Stimulated activated CD8-positive, alpha-beta memory T cell treated with anti-CD3 and anti-CD28 coated beads, Interleukin-7, amount 100 ng/mL, for 1 hour (primary cell): ENCODE data around the gene PHACTR4.
"Not testable (repeated sequence)": the region's sequence is repeated elsewhere in the genome, so short reads cannot be mapped to it uniquely, and the experiment has no call there.

Experiments
- DNase-seq, 2 donors: peaks; one replicate each; pipeline ENCODE4 v3.0.0-alpha.2; 2020; ENCODE audit warnings: low read depth in 2 of 2

The PHACTR4 gene

DNA sequence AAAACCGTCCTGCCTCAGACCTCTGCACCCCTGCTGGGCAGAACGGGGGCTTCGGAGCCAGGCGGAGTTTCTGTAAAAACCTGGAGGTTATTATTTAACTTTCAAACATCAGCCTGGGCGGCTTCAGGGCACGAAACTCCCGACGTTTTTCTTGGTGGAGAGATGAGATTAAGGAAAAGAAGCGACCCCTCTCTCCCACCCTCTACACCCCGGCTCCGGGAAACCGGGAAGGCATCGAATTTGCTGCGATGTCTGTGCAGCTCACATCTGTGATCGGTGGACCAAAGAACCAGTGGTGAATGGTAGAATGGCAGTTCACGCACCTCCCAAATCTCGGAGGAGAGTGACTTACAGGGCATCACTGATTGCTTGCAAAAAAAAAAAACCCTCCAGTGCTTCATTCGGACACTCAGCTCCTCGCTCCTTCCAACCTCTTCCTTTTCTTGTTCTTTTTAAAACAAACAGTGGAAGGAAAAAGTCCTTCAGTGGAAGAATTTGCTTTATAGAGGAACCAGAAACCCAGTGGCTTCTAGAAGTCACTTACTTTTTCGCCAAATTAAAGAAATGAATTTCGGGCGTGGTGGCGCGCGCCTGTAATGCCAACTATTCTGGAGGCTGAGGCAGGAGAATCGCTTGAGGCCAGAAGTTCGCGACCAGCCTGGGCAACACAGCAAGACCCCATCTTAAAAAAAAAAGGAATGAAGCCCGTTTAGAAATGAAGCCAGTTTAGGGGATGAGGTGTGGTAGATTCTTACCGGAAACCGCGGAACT, 884 bp downstream of the PHACTR4 start:
- DNase-seq = no peak

DNA sequence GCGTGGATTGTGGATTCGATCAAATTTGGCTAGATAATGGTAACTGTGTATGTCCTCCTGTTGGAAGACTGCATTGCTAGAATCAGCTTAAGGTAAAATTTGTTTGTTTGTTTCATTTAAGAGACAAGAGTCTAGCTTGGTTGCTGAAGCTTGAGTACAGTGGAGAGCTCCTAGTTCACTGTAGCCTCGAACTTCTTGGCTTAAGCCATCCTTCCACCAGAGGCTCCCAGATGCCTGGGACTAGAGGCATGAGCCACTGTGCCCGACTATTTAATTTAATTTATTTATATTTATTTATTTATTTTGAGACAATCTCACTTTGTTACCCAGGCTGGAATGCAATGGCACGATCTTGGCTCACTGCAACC, 1.5 kb downstream of the PHACTR4 start:
- no peak for DNase-seq

- not testable (repeated sequence) for DNase-seq
These were observed 3.9 kb downstream of the PHACTR4 start for GRCh38 chr1:28373450-28373849.

DNA sequence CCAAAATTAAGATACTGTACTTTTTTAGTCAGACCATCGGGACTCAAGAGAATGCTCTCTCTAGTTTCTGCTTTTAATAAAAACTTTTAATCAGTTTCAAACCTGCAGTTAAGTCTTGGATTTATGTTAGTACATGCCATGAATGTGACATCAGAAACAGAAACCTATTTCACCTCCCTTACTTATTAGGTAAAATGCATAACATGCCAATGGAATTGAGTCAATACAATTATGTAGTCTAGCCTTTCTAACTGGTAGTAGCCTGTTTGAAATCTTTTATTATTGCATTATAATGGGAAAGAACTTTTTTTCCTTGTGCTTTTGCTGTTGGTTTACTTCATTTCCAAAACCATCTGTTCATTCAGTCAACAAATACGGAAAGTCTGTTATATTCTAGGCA, 4.8 kb downstream of the PHACTR4 start:
- no peak for DNase-seq

- DNase-seq = not testable (repeated sequence)
These were observed 6.1 kb downstream of the PHACTR4 start for GRCh38 chr1:28375598-28375997.

DNA sequence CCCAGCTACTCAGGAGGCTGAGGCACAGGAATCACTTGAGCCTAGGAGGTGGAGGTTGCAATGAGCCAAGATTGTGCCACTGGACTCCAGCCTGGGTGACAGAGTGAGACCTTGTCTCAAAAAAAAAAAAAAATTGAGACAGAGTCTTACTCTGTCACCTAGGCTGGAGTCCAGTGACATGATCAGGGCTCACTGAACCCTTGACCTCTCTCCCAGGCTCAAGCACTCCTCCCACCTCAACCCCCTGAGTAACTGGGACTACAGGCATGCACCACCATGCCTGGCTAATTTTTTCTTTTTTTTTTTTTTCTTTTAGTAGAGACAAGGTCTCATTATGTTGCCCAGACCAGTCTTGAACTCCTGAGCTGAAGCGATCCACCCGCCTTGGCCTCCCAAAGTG, 6.7 kb downstream of the PHACTR4 start:
- DNase-seq = not testable (repeated sequence)

- DNase-seq = no peak
These were observed 9.4 kb downstream of the PHACTR4 start for GRCh38 chr1:28378906-28379305.

GRCh38 chr1:28380394-28380793, 10.9 kb downstream of the PHACTR4 start:
- no peak for DNase-seq

GRCh38 chr1:28383785-28384184, 14.2 kb downstream of the PHACTR4 start:
- DNase-seq = not testable (repeated sequence)

GRCh38 chr1:28392027-28392652, 22.6 kb downstream of the PHACTR4 start:
- no peak for DNase-seq

- no peak for DNase-seq
These were observed 24.6 kb downstream of the PHACTR4 start for GRCh38 chr1:28394136-28394535.

GRCh38 chr1:28395181-28395580, 25.6 kb downstream of the PHACTR4 start:
- DNase-seq = no peak

DNA sequence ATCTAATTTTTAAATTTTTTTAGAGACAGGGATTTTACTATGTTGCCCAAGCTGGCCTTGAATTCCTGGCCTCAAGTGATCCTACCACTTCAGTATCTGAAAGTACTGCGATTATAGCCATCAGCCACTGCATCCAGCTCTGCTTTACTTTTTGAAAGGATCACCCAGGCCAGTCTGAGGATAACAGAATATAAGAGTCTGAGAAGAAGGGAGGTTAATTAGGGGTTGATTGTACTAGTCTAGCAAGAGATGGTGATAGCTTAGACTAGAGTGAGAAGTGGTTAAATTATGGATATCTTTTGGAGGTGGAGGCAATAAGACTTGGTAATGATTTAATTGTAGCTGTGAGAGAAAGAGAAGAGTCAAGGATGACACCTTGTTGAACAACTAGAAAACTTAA, 32.2 kb downstream of the PHACTR4 start:
- no peak for DNase-seq

- no peak for DNase-seq
These were observed 39.5 kb downstream of the PHACTR4 start for GRCh38 chr1:28409090-28409489.

GRCh38 chr1:28411656-28412055, 42.1 kb downstream of the PHACTR4 start:
- DNase-seq = no peak

- no peak for DNase-seq
These were observed 43.2 kb downstream of the PHACTR4 start for GRCh38 chr1:28412731-28413130.

- no peak for DNase-seq
These were observed 47.1 kb downstream of the PHACTR4 start for GRCh38 chr1:28416509-28417194.

- no peak for DNase-seq
These were observed 47.9 kb downstream of the PHACTR4 start for GRCh38 chr1:28417441-28417922.

DNA sequence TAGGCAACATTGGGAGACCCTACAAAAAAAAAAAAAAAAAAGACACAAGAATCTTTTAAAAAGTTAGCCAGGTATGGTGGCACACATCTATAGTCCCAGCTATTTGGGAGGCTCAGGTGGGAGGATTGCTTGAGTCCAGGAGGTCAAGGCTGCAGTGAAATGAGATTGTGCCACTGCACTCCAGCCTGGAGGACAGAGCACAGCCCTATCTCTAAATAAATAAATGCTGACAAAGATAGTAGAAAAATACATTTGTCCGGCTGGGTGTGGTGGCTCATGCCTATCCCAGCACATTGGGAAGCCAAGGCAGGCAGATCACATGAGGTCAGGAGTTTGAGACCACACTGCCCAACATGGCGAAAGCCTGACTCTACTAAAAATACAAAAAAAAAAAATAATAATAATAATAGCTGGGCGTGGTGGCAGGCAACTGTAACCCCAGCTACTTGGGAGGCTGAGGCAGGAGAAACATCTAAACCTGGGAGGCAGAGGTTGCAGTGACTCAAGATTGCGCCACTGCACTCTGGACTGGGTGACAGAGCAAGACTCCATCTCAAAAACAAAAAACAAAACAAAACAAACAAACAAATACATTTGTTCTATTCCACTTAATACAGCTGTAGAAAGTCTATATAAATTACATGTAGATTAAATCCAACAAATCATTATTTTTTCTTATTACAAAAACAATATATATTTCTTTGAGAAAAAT, 48.5 kb downstream of the PHACTR4 start:
- no peak for DNase-seq

GRCh38 chr1:28421744-28422143, 52.2 kb downstream of the PHACTR4 start:
- no peak for DNase-seq

DNA sequence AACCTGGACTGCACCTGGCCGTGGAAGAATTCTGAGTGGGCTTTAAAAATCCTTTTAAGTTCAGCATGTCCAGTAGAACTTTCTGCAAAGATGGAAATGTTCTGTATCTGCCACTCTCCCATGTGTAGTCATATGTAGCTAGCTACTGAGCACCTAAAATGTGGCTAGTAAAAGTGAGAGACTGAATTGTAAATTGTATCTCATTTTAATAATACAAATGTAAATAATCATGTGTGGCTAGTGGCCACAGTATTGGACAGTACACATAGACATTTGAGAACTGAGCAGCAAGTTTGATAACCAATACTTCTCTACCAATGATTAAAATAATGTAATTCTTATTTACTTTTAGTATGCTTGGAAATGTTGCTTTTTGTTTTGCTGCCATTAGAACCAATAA, 57.3 kb downstream of the PHACTR4 start:
- no peak for DNase-seq

GRCh38 chr1:28428012-28428411, 58.5 kb downstream of the PHACTR4 start:
- no peak for DNase-seq
